ENCODE measurements around the gene MRPL52.

- TF ChIP-seq CTCF (IDR thresholded peaks at IDR 0.05; ENCODE audit: borderline replicate concordance, extremely low read depth, low read length, poor library complexity, severe bottlenecking): no peak
- no peak for TF ChIP-seq EZH2 (IDR thresholded peaks at IDR 0.05; ENCODE audit: borderline replicate concordance, low read depth, low read length, severe bottlenecking)
These were observed 15.3 kb upstream of the MRPL52 start for GRCh38 chr14:22814373-22814772.
